SK-N-SH (cell line): ENCODE data around the gene SBSN. TPM values are rescaled to one million over a fixed set of nuclear protein-coding genes. Genes with fewer than 3 reads are reported as not detected.
A peak's percentile ranks its signal among the peaks of the same experiment; 100 is the strongest.

Source experiments
- CTCF ChIA-PET: fragments of 300-600, 350-600 bp; formaldehyde crosslinking; extraction: SDS; loops from one replicate; lab custom pipeline; 2021; lab: Yijun Ruan, JAX
- POLR2A ChIA-PET: fragments of 350-600 bp; sonication (Branson Sonifier 250); formaldehyde crosslinking; extraction: SDS; loops from one replicate; lab custom pipeline; 2020; ENCODE audit warnings: antibody characterized with exemption, inconsistent platforms; lab: Yijun Ruan, JAX
- DNase-seq: peaks from one replicate; pipeline ENCODE4 v3.0.0; 2012
- H2AFZ ChIP-seq: fragments of 200-600 bp; sonication (generic); 2 replicates; pipeline ENCODE4 v1.8.1; 2016; ENCODE audit warnings: antibody characterized with exemption, mild to moderate bottlenecking, low read depth
- H3F3A ChIP-seq: fragments of 200-600 bp; sonication (generic); replicated peaks from 2 replicates; pipeline ENCODE3; 2016; ENCODE audit warnings: antibody characterized with exemption, mild to moderate bottlenecking; ENCODE audit not compliant: insufficient read depth
- H3K27ac ChIP-seq, 2 experiments: fragments of 200-500 bp in 1 of 2; fragments of 200-600 bp in 1 of 2; sonication (Bioruptor generic) in 1 of 2; sonication (generic), shearing (Covaris generic) in 1 of 2; 2 replicates each; pipeline versions ENCODE4 v1.5.1 to v1.6.1; 2014 to 2016; ENCODE audit warnings: low read depth in 2 of 2, inconsistent platforms in 1 of 2, low read length in 1 of 2, mild to moderate bottlenecking in 1 of 2, mixed read lengths in 1 of 2
- H3K27me3 ChIP-seq: fragments of 200-600 bp; sonication (generic), shearing (Covaris generic); 2 replicates; pipeline ENCODE4 v1.6.1; 2016; ENCODE audit warnings: mixed run types; ENCODE audit not compliant: insufficient read depth
- H3K36me3 ChIP-seq, 2 experiments: fragments of 200-500 bp in 1 of 2; fragments of 200-600 bp in 1 of 2; sonication (Bioruptor generic) in 1 of 2; sonication (generic) in 1 of 2; replicated peaks in 1 of 2; 2 replicates each; pipeline versions ENCODE3 to v1.5.1; 2014 to 2016; ENCODE audit warnings: low read length in 1 of 2, mild to moderate bottlenecking in 1 of 2; ENCODE audit not compliant: insufficient read depth in 2 of 2, control insufficient read depth in 1 of 2
- H3K4me1 ChIP-seq, 2 experiments: fragments of 200-500 bp in 1 of 2; fragments of 200-600 bp in 1 of 2; sonication (Bioruptor generic) in 1 of 2; sonication (generic), shearing (Covaris generic) in 1 of 2; 2 replicates each; pipeline versions ENCODE4 v1.5.1 to v1.6.1; 2014 to 2016; ENCODE audit warnings: low read depth in 1 of 2, low read length in 1 of 2, mixed run types in 1 of 2; ENCODE audit not compliant: insufficient read depth in 2 of 2, control insufficient read depth in 1 of 2
- H3K4me2 ChIP-seq: fragments of 200-600 bp; sonication (generic), shearing (Covaris generic); 2 replicates; pipeline ENCODE4 v1.6.1; 2017; ENCODE audit warnings: mixed run types
- H3K4me3 ChIP-seq, 2 experiments: fragments of 200-500 bp in 1 of 2; fragments of 200-600 bp in 1 of 2; sonication (Bioruptor generic) in 1 of 2; sonication (generic), shearing (Covaris generic) in 1 of 2; 2 replicates each; pipeline versions ENCODE4 v1.5.1 to v1.8.1; 2014 to 2016; ENCODE audit warnings: low read depth in 2 of 2, inconsistent platforms in 1 of 2, low read length in 1 of 2, mild to moderate bottlenecking in 1 of 2, mixed read lengths in 1 of 2, moderate library complexity in 1 of 2
- H3K79me2 ChIP-seq: fragments of 200-600 bp; sonication (generic); 2 replicates; pipeline ENCODE4 v1.8.1; 2017; ENCODE audit warnings: mild to moderate bottlenecking; ENCODE audit not compliant: insufficient read depth
- H3K9ac ChIP-seq: fragments of 200-600 bp; sonication (generic); 2 replicates; pipeline ENCODE4 v1.6.1; 2017; ENCODE audit warnings: mixed run types
- H3K9me2 ChIP-seq: fragments of 200-600 bp; sonication (generic); 2 replicates; pipeline ENCODE4 v1.6.1; 2017; ENCODE audit warnings: mixed run types
- H3K9me3 ChIP-seq: fragments of 200-600 bp; sonication (generic); 2 replicates; pipeline ENCODE4 v1.6.1; 2017; ENCODE audit warnings: mixed run types, mild to moderate bottlenecking, moderate library complexity
- H4K20me1 ChIP-seq: fragments of 200-600 bp; sonication (generic); 2 replicates; pipeline ENCODE4 v1.6.1; 2017; ENCODE audit warnings: mild to moderate bottlenecking, mixed run types; ENCODE audit not compliant: insufficient read depth
- EZH2phosphoT487 ChIP-seq: fragments of 200-600 bp; sonication (generic); IDR thresholded peaks from 2 replicates; pipeline ENCODE4 v1.6.1; 2017; ENCODE audit warnings: low read depth, mixed run types, mild to moderate bottlenecking, antibody characterized with exemption, moderate library complexity, borderline replicate concordance
- MEF2A ChIP-seq: IDR thresholded peaks from 2 replicates; pipeline ENCODE4 v1.4.0; 2012; ENCODE audit warnings: low read depth, borderline replicate concordance
- NFIC ChIP-seq: IDR thresholded peaks from 2 replicates; pipeline ENCODE4 v1.4.0; 2012; ENCODE audit warnings: borderline replicate concordance
- RCOR1 ChIP-seq: fragments of 150-350 bp; IDR thresholded peaks from 2 replicates; pipeline ENCODE4 v1.6.1; 2017; ENCODE audit warnings: antibody characterized with exemption, low read length
- REST ChIP-seq: IDR thresholded peaks from 2 replicates; pipeline ENCODE4 v1.6.1; 2012; ENCODE audit warnings: mild to moderate bottlenecking, low read depth, low read length, moderate library complexity
- SIN3A ChIP-seq: IDR thresholded peaks from 2 replicates; pipeline ENCODE4 v1.6.1; 2012; ENCODE audit warnings: low read depth, mild to moderate bottlenecking, low read length, moderate library complexity, borderline replicate concordance
- TCF12 ChIP-seq: IDR thresholded peaks from 2 replicates; pipeline ENCODE4 v1.4.0; 2012
- TEAD4 ChIP-seq: IDR thresholded peaks from 2 replicates; pipeline ENCODE4 v1.4.0; 2012; ENCODE audit warnings: mild to moderate bottlenecking, borderline replicate concordance; ENCODE audit not compliant: insufficient read depth
- WGBS: methylation state at CpG from one replicate; pipeline ENCODE4 v1.1.6; 2017; ENCODE audit warnings: low lambda C conversion rate; 5-methylcytosine and 5-hydroxymethylcytosine counted together
- polyA plus RNA-seq, 3 experiments: library from polyadenylated mRNA; depleted of rRNA; stranded (reverse); fragments of >200 nt; gene quantifications; 2 replicates each; pipeline ENCODE4 v1.2.3, GENCODE V29; 2012
- TF ChIP-seq, protein P1 (sequence below): fragments of 150-350 bp; IDR thresholded peaks from 2 replicates; pipeline ENCODE4 v1.6.1; 2017; ENCODE audit warnings: antibody characterized with exemption, low read length, low read depth, borderline replicate concordance

The SBSN gene
- polyA plus RNA-seq, 1 of the 3 experiments (the other 2 are of a cell fraction), result 0.25 TPM

- Histone ChIP-seq H2AFZ (no peak overlapping the region), H3K9ac (no peak overlapping the region), H3K9me3 (no peaks in the 10 kb centered on the region), H3K4me2 (no peak overlapping the region), H3K27me3 (peaks cover 73% of the 10 kb centered on the region), H4K20me1 (no peaks in the 10 kb centered on the region), H3K27ac (no peak overlapping the region), H3K79me2 (no peaks in the 10 kb centered on the region), H3K4me3 (no peak overlapping the region), H3K4me1 (no peaks in the 10 kb centered on the region; a peak in 2 of 4 replicates), H3K36me3 (no peaks in the 10 kb centered on the region), H3F3A (no peaks in the 10 kb centered on the region), H3K9me2 (no peaks in the 10 kb centered on the region)
- POLR2A ChIA-PET, result no interaction called here
- CTCF ChIA-PET, result interaction anchor here (0.6 to 8.3 kb wide), 14 partner anchors 12 to 684 kb away, joined by 3 to 127 read pairs (median 7); partner anchors contain the start of gene LGI4
- 22% methylated on average over 4 of the region's 7 CpGs for WGBS
- no peak for DNase-seq
- TF ChIP-seq TEAD4, result no peak
- no peak for TF ChIP-seq SIN3A
Measured at GRCh38 chr19:35511337-35511736, 16.8 kb downstream of the SBSN start.

DNA sequence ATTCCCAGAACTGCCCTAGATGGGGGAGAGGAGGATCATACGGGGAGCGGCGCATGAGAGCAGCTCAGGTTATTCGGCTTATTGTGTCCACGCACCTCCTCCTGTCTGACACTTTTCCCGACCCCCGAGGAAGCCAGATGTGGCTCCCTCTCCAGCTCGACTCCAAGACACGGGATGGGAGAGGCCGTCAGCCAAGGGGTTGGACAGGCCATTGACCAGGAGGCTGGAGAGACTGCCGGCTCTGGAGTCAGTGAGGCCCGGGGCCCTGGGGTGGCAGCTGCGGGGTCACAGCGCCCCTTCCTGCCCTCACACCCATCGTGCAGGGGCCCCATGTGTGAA lies 17.5 kb downstream of the SBSN start:
- Histone ChIP-seq H3K9me2 (no peaks in the 10 kb centered on the region), H2AFZ (no peak overlapping the region), H3K4me3 (peak overlapping the region in 1 of 2 experiments; percentile 46; a peak in 1 of 4 replicates), H4K20me1 (no peaks in the 10 kb centered on the region), H3K27ac (no peak overlapping the region), H3F3A (no peaks in the 10 kb centered on the region), H3K36me3 (no peaks in the 10 kb centered on the region), H3K4me2 (peak overlapping the region; percentile 53; the same call in 1 of the 2 replicates), H3K9ac (no peak overlapping the region), H3K9me3 (no peaks in the 10 kb centered on the region), H3K79me2 (no peaks in the 10 kb centered on the region), H3K4me1 (no peaks in the 10 kb centered on the region; a peak in 2 of 4 replicates), H3K27me3 (peaks cover 81% of the 10 kb centered on the region)
- no peak for TF ChIP-seq EZH2phosphoT487
- no peak for TF ChIP-seq SIN3A
- no peak for TF ChIP-seq NFIC
- TF ChIP-seq TEAD4, result no peak
- TF ChIP-seq RCOR1, result no peak
- no peak for TF ChIP-seq REST
- TF ChIP-seq MEF2A, result no peak
- TF ChIP-seq, protein P1, sequence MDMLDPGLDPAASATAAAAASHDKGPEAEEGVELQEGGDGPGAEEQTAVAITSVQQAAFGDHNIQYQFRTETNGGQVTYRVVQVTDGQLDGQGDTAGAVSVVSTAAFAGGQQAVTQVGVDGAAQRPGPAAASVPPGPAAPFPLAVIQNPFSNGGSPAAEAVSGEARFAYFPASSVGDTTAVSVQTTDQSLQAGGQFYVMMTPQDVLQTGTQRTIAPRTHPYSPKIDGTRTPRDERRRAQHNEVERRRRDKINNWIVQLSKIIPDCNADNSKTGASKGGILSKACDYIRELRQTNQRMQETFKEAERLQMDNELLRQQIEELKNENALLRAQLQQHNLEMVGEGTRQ, result no peak
- no peak for TF ChIP-seq TCF12
- 2% methylated on average over 13 of the region's 15 CpGs for WGBS
- ChIA-PET POLR2A (interaction anchor here (0.6 kb wide), 1 partner anchor 10 kb away, joined by 4 read pairs; no protein-coding TSS in a partner anchor), CTCF (interaction anchor here (0.5 to 8.3 kb wide), 42 partner anchors 8 to 333 kb away, joined by 3 to 127 read pairs (median 4); partner anchors contain the start of genes ATP4A, FFAR3 and KRTDAP)
- DNase-seq, result no peak
